Natural killer cell (primary cell): ENCODE data around the gene PXN. TPM values are rescaled to one million over a fixed set of nuclear protein-coding genes. Genes with fewer than 3 reads are reported as not detected.
"Not testable (repeated sequence)": the region's sequence is repeated elsewhere in the genome, so short reads cannot be mapped to it uniquely, and the experiment has no call there.

Source experiments
- ATAC-seq, 3 donors: fragments of 150-1000 bp in 2 of 3; fragments of 200-7000 bp in 1 of 3; cut with Tn5 transposase; 1 replicate in 1 of 3; 2 replicates in 2 of 3; pipeline ENCODE4 v1.10.0; 2021; ENCODE audit warnings: mild to moderate bottlenecking in 2 of 3, moderate library complexity in 2 of 3
- DNase-seq, 2 donors: peaks; one replicate each; pipeline versions ENCODE4 v3.0.0 to v3.0.0-alpha.2; 2013 to 2021; ENCODE audit warnings: mixed read lengths in 1 of 2
- H3K27ac ChIP-seq: one replicate; pipeline ENCODE4 v1.5.1; 2013; ENCODE audit warnings: mild to moderate bottlenecking, low read length
- H3K27me3 ChIP-seq: one replicate; pipeline ENCODE4 v1.6.1; 2013; ENCODE audit warnings: low read length; ENCODE audit not compliant: control insufficient read depth, insufficient read depth
- H3K36me3 ChIP-seq: one replicate; pipeline ENCODE4 v1.6.1; 2013; ENCODE audit warnings: low read length; ENCODE audit not compliant: control insufficient read depth, insufficient read depth
- H3K4me1 ChIP-seq: one replicate; pipeline ENCODE4 v1.6.1; 2013; ENCODE audit warnings: low read length; ENCODE audit not compliant: control insufficient read depth, insufficient read depth
- H3K4me3 ChIP-seq: one replicate; pipeline ENCODE4 v1.5.1; 2013; ENCODE audit warnings: low read length
- H3K9me3 ChIP-seq: one replicate; pipeline ENCODE4 v1.6.1; 2013; ENCODE audit warnings: low read length; ENCODE audit not compliant: control insufficient read depth, insufficient read depth
- H3K27ac Mint-ChIP-seq, 2 donors: one replicate each; pipeline ENCODE4 v1.8.0; 2022; ENCODE audit warnings: mild to moderate bottlenecking in 2 of 2, mixed read lengths in 2 of 2, moderate library complexity in 1 of 2
- H3K27me3 Mint-ChIP-seq, 2 donors: one replicate each; pipeline ENCODE4 v1.8.0; 2022; ENCODE audit warnings: low read depth in 2 of 2, mixed read lengths in 2 of 2
- H3K36me3 Mint-ChIP-seq: one replicate; pipeline ENCODE4 v1.8.0; 2022; ENCODE audit warnings: mixed read lengths
- H3K4me1 Mint-ChIP-seq, 2 donors: one replicate each; pipeline ENCODE4 v1.8.0; 2022; ENCODE audit warnings: mixed read lengths in 2 of 2
- H3K4me3 Mint-ChIP-seq: one replicate; pipeline ENCODE4 v1.8.0; 2022; ENCODE audit warnings: mild to moderate bottlenecking, moderate library complexity, mixed read lengths
- H3K9me3 Mint-ChIP-seq, 2 donors: one replicate each; pipeline ENCODE4 v1.8.0; 2022; ENCODE audit warnings: mixed read lengths in 2 of 2
- WGBS: methylation state at CpG from one replicate; pipeline ENCODE4 v1.1.7; 2013; ENCODE audit warnings: missing lambda C conversion rate; ENCODE audit not compliant: insufficient coverage; 5-methylcytosine and 5-hydroxymethylcytosine counted together
- intact Hi-C: fragments of 100-400 bp; cut with micrococcal nuclease; formaldehyde crosslinking; loops from one replicate; pipeline ENCODE4 v1.14.2; 2022
- total RNA-seq, 4 donors: library from RNA; stranded (reverse); fragments of 120-200 nt in 1 of 4; gene quantifications; one replicate each; pipeline versions ENCODE4 v1.2.3 to v1.2.4, GENCODE V29; 2013 to 2022
- TF ChIP-seq, protein P1 (sequence below): fragments of 200-600 bp; IDR thresholded peaks from one replicate; pipeline ENCODE4 v1.8.0; 2022; ENCODE audit warnings: antibody characterized with exemption

PXN gene
- total RNA-seq, 3 donors from 2014 or later (not counting 1 experiment from before 2014, with no cell fraction given): 436 to 504 (median 478) TPM

DNA sequence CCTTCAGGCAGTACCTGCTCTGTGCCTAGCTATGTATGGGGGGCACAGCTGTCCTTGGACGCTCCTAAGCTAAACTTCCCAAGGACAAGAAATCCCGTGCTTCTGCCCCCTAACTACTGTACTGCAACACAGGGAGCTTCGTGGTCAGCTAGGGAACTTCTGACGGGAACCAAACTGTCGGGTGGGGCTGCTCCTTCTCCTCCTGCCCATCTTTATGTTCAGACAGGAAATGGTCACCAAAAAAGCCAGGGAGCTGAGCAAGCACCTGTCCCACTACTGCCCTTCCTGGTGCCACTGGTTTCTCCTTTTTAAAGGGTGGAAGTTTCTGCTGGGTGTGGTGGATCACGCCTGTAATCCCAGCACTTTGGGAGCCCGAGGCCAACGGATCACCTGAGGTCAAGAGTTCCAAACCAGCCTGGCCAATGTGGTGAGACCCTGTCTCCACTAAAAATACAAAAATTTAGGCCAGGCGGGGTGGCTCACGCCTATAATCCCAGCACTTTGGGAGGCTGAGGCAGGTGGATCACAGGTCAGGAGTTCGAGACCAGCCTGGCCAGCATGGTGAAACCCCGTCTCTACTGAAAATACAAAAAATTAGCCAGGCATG, 26.6 kb downstream of the PXN start:
- no peaks in the 10 kb centered on the region for H3K9me3 Mint-ChIP-seq
- H3K27me3 Mint-ChIP-seq: no peaks in the 10 kb centered on the region
- no peak overlapping the region for H3K27ac Mint-ChIP-seq
- DNase-seq: no peak
- intact Hi-C loops: no loop called here
- Histone ChIP-seq H3K4me3 (no peak overlapping the region), H3K9me3 (no peaks in the 10 kb centered on the region), H3K36me3 (peaks cover 6% of the 10 kb centered on the region), H3K27me3 (no peaks in the 10 kb centered on the region), H3K4me1 (peaks cover 100% of the 10 kb centered on the region), H3K27ac (no peak overlapping the region)
- no peak for ATAC-seq
- peaks cover 81 to 89% of the 10 kb centered on the region in 2 donors for H3K4me1 Mint-ChIP-seq
- H3K4me3 Mint-ChIP-seq: no peak overlapping the region
- TF ChIP-seq, protein P1, sequence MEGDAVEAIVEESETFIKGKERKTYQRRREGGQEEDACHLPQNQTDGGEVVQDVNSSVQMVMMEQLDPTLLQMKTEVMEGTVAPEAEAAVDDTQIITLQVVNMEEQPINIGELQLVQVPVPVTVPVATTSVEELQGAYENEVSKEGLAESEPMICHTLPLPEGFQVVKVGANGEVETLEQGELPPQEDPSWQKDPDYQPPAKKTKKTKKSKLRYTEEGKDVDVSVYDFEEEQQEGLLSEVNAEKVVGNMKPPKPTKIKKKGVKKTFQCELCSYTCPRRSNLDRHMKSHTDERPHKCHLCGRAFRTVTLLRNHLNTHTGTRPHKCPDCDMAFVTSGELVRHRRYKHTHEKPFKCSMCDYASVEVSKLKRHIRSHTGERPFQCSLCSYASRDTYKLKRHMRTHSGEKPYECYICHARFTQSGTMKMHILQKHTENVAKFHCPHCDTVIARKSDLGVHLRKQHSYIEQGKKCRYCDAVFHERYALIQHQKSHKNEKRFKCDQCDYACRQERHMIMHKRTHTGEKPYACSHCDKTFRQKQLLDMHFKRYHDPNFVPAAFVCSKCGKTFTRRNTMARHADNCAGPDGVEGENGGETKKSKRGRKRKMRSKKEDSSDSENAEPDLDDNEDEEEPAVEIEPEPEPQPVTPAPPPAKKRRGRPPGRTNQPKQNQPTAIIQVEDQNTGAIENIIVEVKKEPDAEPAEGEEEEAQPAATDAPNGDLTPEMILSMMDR: no peak
- H3K36me3 Mint-ChIP-seq: no peaks in the 10 kb centered on the region
- WGBS: 76% methylated on average over 12 of the region's 12 CpGs

DNA sequence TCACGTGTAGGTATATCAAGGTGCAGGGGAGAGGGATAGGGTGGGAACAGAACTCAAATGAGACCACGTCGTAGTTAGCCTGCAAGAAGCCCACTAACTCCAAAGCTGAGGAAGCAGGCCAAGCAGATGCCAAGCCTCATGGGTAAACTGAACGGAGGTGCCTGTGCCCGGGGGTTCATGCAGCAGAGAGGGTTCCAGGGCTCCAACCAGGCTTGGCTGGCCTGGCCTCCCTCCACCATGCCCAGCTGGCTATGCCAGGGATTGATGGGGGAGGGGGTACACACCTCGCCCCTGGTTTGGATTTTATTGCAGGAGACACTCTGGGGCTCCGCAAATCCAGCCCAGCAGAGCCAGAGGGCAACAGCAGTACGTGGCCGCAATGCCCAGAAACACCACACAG, 27.3 kb downstream of the PXN start:
- peak overlapping the region; percentile 20 for H3K27ac ChIP-seq
- TF ChIP-seq, protein P1: no peak
- Mint-ChIP-seq H3K4me3 (peak overlapping the region; percentile 77), H3K27ac (peak overlapping the region; percentile 76 to 84), H3K4me1 (peaks cover 81 to 89% of the 10 kb centered on the region in 2 donors), H3K9me3 (no peaks in the 10 kb centered on the region), H3K27me3 (no peaks in the 10 kb centered on the region), H3K36me3 (no peaks in the 10 kb centered on the region)
- 57% methylated on average over 9 of the region's 9 CpGs for WGBS
- ATAC-seq (no peak), DNase-seq (no peak)
- H3K4me3 ChIP-seq: no peak overlapping the region
- H3K9me3 ChIP-seq: no peaks in the 10 kb centered on the region
- H3K27me3 ChIP-seq: no peaks in the 10 kb centered on the region
- H3K4me1 ChIP-seq: peaks cover 100% of the 10 kb centered on the region
- H3K36me3 ChIP-seq: peaks cover 6% of the 10 kb centered on the region
- intact Hi-C loops: no loop called here

DNA sequence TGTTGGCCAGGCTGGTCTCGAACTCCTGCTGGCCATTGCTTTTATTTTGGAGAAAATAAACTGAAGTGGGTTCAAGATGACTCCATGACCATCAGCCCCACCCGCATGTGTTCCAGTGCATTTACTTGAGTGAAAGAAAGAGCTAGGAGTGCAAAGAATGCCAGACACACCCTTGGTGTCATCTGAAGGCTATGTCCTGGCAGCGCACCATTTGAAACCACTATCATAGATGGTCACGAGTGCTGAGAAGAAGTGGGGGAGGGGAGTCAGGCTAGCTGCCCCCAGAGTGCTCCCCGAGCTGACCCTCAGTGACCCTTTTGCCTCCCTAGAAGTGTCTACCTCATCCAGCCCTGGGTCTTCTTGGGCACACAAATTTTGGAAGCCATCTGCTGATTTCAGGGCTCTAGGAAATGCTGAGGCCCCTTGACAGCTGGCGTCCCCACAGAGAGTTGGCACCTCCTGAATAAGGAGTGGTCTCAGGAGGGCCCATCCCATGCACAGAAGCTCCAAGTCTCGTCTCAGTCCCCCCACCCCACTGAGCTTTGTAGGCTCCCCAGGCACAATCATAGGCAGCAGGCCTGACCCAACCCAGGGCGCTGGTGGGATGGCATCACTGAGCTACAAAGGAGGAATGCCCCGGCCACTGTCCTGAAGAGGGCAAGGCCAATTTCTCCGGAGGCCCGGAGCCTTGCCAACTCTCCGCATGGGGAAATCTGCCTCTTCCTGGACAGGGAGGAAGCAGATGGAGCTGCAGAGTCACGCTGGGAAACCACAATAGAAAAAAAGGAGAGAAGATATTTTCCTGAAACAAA, 28.0 kb downstream of the PXN start:
- no peak overlapping the region for H3K4me3 ChIP-seq
- TF ChIP-seq, protein P1: no peak
- H3K36me3 ChIP-seq: peaks cover 6% of the 10 kb centered on the region
- no peaks in the 10 kb centered on the region for H3K9me3 ChIP-seq
- no peaks in the 10 kb centered on the region for H3K9me3 Mint-ChIP-seq
- peaks cover 100% of the 10 kb centered on the region for H3K4me1 ChIP-seq
- DNase-seq: no peak
- H3K27me3 Mint-ChIP-seq: no peaks in the 10 kb centered on the region
- 41% methylated on average over 13 of the region's 13 CpGs for WGBS
- peak overlapping the region; percentile 20 for H3K27ac ChIP-seq
- H3K36me3 Mint-ChIP-seq: no peaks in the 10 kb centered on the region
- H3K27ac Mint-ChIP-seq: peak overlapping the region; percentile 76 to 84
- H3K27me3 ChIP-seq: no peaks in the 10 kb centered on the region
- no peak for ATAC-seq
- intact Hi-C loops: no loop called here
- peak overlapping the region; percentile 77 for H3K4me3 Mint-ChIP-seq
- peaks cover 81 to 89% of the 10 kb centered on the region in 2 donors for H3K4me1 Mint-ChIP-seq

DNA sequence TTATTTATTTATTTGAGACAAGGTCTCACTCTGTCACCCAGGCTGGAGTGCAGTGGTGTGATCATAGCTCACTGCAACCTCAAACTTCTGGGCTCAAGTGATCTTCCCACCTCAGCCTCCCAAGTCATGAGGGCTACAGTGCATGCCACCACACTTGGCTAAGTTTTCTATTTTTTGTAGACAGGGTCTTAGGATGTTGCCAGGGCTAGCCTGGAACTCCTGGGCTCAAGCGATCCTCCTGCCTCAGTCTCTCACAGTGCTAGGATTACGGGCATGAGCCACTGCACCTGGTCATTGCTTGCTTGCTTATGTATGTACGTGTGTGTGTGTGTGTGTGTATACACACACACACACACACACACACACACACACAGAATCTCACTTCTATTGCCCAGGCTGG, 28.7 kb downstream of the PXN start:
- H3K27me3 Mint-ChIP-seq, H3K36me3 ChIP-seq, H3K9me3 ChIP-seq, H3K36me3 Mint-ChIP-seq, H3K9me3 Mint-ChIP-seq, H3K27me3 ChIP-seq, DNase-seq, ATAC-seq, H3K27ac ChIP-seq, H3K4me3 ChIP-seq: not testable (repeated sequence)
- intact Hi-C loops: loop anchor here (1.0 kb wide), 1 partner anchor 25 kb away; no protein-coding TSS in a partner anchor
- H3K4me1 ChIP-seq: peaks cover 100% of the 10 kb centered on the region
- H3K4me1 Mint-ChIP-seq: peaks cover 81 to 89% of the 10 kb centered on the region in 2 donors
- H3K27ac Mint-ChIP-seq: peak overlapping the region; percentile 76 to 84
- H3K4me3 Mint-ChIP-seq: peak overlapping the region; percentile 77
- 100% methylated on average over 1 of the region's 3 CpGs for WGBS
